ENCODE data around the gene MAD2L1BP. TPM values are rescaled to one million over a fixed set of nuclear protein-coding genes. Genes with fewer than 3 reads are reported as not detected.
A peak's percentile ranks its signal among the peaks of the same experiment; 100 is the strongest.

Gene MAD2L1BP
- total RNA-seq, 1 donor from 2014 or later, result 24.4 TPM

DNA sequence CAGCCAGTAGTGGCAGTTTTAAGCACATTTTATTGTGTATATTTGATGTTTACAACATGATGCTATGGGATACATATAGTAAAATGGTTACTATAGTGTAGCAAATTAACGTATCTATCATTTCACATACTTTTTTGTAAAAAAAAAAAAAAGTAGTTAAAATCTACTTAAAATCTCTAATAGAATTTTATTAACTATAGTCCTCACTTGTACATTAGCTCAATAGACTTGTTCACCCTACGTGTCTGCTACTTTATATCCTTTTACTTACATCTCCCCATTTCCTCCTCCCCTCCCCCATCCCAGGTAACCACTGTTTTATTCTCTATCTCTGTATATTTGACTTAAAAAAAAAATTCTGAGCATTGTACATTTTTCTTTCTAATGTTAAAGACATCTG lies 29.6 kb upstream of the MAD2L1BP start:
- Mint-ChIP-seq H3K27me3 (ENCODE audit: low read depth) (no peaks in the 10 kb centered on the region), H3K4me3 (no peak overlapping the region), H3K27ac (no peak overlapping the region), H3K9me3 (no peaks in the 10 kb centered on the region), H3K36me3 (peaks cover 26% of the 10 kb centered on the region), H3K4me1 (peaks cover 2% of the 10 kb centered on the region)
- no peak for DNase-seq (ENCODE audit: low spot score in 2 of 2, unreplicated experiment in 2 of 2)
- TF ChIP-seq, protein P1, sequence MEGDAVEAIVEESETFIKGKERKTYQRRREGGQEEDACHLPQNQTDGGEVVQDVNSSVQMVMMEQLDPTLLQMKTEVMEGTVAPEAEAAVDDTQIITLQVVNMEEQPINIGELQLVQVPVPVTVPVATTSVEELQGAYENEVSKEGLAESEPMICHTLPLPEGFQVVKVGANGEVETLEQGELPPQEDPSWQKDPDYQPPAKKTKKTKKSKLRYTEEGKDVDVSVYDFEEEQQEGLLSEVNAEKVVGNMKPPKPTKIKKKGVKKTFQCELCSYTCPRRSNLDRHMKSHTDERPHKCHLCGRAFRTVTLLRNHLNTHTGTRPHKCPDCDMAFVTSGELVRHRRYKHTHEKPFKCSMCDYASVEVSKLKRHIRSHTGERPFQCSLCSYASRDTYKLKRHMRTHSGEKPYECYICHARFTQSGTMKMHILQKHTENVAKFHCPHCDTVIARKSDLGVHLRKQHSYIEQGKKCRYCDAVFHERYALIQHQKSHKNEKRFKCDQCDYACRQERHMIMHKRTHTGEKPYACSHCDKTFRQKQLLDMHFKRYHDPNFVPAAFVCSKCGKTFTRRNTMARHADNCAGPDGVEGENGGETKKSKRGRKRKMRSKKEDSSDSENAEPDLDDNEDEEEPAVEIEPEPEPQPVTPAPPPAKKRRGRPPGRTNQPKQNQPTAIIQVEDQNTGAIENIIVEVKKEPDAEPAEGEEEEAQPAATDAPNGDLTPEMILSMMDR (IDR thresholded peaks at IDR 0.05; ENCODE audit: unreplicated experiment), result no peak

DNA sequence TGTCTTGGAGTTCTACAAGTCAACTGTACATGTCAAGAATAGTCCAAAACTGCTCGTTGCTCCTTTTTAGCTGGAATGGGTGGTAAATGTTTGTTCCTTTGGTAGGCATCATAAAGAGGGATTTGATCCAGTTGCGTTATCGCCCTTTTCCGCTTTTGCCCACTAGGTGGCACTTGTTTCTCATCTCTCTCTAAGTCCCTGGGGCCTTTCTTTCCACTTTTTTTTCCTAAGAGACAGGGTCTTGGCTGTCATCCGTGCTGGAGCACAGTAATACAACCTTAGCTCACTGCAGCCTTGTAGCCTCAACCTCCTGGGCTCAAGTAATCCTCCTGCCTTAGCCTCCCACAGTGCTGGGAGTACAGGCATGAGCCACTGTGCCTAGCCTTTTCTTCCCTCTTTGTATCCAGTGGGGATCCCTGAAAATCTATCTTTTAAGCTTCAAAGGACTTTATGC lies 27.3 kb upstream of the MAD2L1BP start:
- H3K27ac Mint-ChIP-seq, result no peak overlapping the region
- peaks cover 2% of the 10 kb centered on the region for H3K4me1 Mint-ChIP-seq
- no peaks in the 10 kb centered on the region for H3K27me3 Mint-ChIP-seq (ENCODE audit: low read depth)
- no peaks in the 10 kb centered on the region for H3K9me3 Mint-ChIP-seq
- no peak overlapping the region for H3K4me3 Mint-ChIP-seq
- TF ChIP-seq, protein P1 (IDR thresholded peaks at IDR 0.05; ENCODE audit: unreplicated experiment), result peak; percentile 83
- peak in 1 of 2 experiments; percentile 72 for DNase-seq (ENCODE audit: low spot score in 2 of 2, unreplicated experiment in 2 of 2)
- peaks cover 21% of the 10 kb centered on the region for H3K36me3 Mint-ChIP-seq

DNA sequence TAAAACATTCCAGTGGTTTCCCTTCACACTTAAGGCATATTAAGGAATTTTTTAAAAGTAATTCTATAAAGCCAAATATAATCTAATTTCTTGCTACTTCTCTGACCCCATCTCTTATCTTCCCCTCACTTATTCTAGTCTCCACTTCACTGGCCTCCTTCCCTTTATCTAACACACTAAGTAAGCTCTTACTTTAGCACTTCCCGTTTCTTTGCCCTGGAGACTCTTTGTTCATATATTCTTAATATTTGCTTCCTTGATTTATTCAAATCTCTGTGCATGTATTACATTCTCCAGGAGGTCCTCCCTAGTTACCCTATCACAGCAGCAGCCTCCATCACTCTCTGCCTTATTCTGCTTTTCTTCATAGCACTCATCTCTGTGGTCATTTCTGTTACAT lies 26.8 kb upstream of the MAD2L1BP start:
- H3K27ac Mint-ChIP-seq, result no peak overlapping the region
- H3K9me3 Mint-ChIP-seq, result no peaks in the 10 kb centered on the region
- H3K4me1 Mint-ChIP-seq, result peaks cover 2% of the 10 kb centered on the region
- no peak for DNase-seq (ENCODE audit: low spot score in 2 of 2, unreplicated experiment in 2 of 2)
- no peak overlapping the region for H3K4me3 Mint-ChIP-seq
- peaks cover 22% of the 10 kb centered on the region for H3K36me3 Mint-ChIP-seq
- no peaks in the 10 kb centered on the region for H3K27me3 Mint-ChIP-seq (ENCODE audit: low read depth)
- TF ChIP-seq, protein P1 (IDR thresholded peaks at IDR 0.05; ENCODE audit: unreplicated experiment), result no peak

GRCh38 chr6:43609402-43609801 lies 26.2 kb upstream of the MAD2L1BP start:
- H3K27ac Mint-ChIP-seq, result no peak overlapping the region
- H3K27me3 Mint-ChIP-seq (ENCODE audit: low read depth), result no peaks in the 10 kb centered on the region
- TF ChIP-seq, protein P1 (IDR thresholded peaks at IDR 0.05; ENCODE audit: unreplicated experiment), result no peak
- peaks cover 2% of the 10 kb centered on the region for H3K4me1 Mint-ChIP-seq
- no peak overlapping the region for H3K4me3 Mint-ChIP-seq
- DNase-seq (ENCODE audit: low spot score in 2 of 2, unreplicated experiment in 2 of 2), result no peak
- H3K9me3 Mint-ChIP-seq, result no peaks in the 10 kb centered on the region
- peaks cover 19% of the 10 kb centered on the region for H3K36me3 Mint-ChIP-seq

GRCh38 chr6:43610431-43610830 lies 25.2 kb upstream of the MAD2L1BP start:
- DNase-seq (ENCODE audit: low spot score in 2 of 2, unreplicated experiment in 2 of 2), result no peak
- H3K4me3 Mint-ChIP-seq, result no peak overlapping the region
- H3K36me3 Mint-ChIP-seq, result peaks cover 14% of the 10 kb centered on the region
- no peak overlapping the region for H3K27ac Mint-ChIP-seq
- peaks cover 2% of the 10 kb centered on the region for H3K4me1 Mint-ChIP-seq
- TF ChIP-seq, protein P1 (IDR thresholded peaks at IDR 0.05; ENCODE audit: unreplicated experiment), result no peak
- no peaks in the 10 kb centered on the region for H3K9me3 Mint-ChIP-seq
- H3K27me3 Mint-ChIP-seq (ENCODE audit: low read depth), result no peaks in the 10 kb centered on the region
